K562 treated with DMSO at 1 percent for 12 hours (cell line): ENCODE results near the gene ZDHHC20. TPM values are rescaled to one million over a fixed set of nuclear protein-coding genes. Genes with fewer than 3 reads are reported as not detected.

Source experiments
- total RNA-seq: library from RNA; unstranded; fragments of 300-600 nt; gene quantifications from 2 replicates; pipeline ENCODE4 v1.2.3, GENCODE V29; 2022; ENCODE audit not compliant: insufficient read depth

ZDHHC20 gene
- 3.6 and 12.9 TPM in 2 replicates for total RNA-seq

GRCh38 chr13:21458813-21459701 lies at the start of gene ZDHHC20:
Gene ZDHHC20 (minus strand): TSS chr13:21459303. CDS start chr13:21459171, 132 bp downstream.

Other genes with a start within 250 kb of the ZDHHC20 start
- gene MICU2, start 144.9 kb upstream of the ZDHHC20 start, total RNA-seq = 18.1 and 35.9 TPM in 2 replicates
- gene FGF9, start 211.8 kb upstream of the ZDHHC20 start, total RNA-seq = not detected in 2 replicates